K562 (cell line): Measurements from ENCODE around the gene ACP4. TPM values are rescaled to one million over a fixed set of nuclear protein-coding genes. Genes with fewer than 3 reads are reported as not detected.

Experiments
- CBX2 ChIP-seq: fragments of 200-600 bp; sonication (generic); IDR thresholded peaks from one replicate; pipeline ENCODE4 v1.6.1; 2012; ENCODE audit warnings: mild to moderate bottlenecking, low read length, inconsistent platforms; ENCODE audit not compliant: insufficient read depth, poor library complexity, severe bottlenecking
- CCNT2 ChIP-seq: IDR thresholded peaks from 2 replicates; pipeline ENCODE4 v1.6.1; 2011; ENCODE audit warnings: borderline replicate concordance, low read depth, mild to moderate bottlenecking, moderate library complexity, mixed read lengths, low read length; ENCODE audit not compliant: insufficient read length; ENCODE audit errors: extremely low read depth
- ELK1 ChIP-seq: sonication (generic); formaldehyde crosslinking; IDR thresholded peaks from 2 replicates; pipeline ENCODE4 v1.8.1; 2022; ENCODE audit warnings: missing genetic modification reagents
- FOS ChIP-seq: IDR thresholded peaks from 3 replicates; pipeline ENCODE4 v1.6.1; 2011; ENCODE audit not compliant: insufficient read length; ENCODE audit errors: extremely low read depth
- HDAC8 ChIP-seq: fragments of 450-650 bp; IDR thresholded peaks from 2 replicates; pipeline ENCODE4 v1.6.1; 2016; ENCODE audit warnings: mild to moderate bottlenecking, missing genetic modification characterization, moderate library complexity, missing compliant biosample characterization
- HDGF ChIP-seq: fragments of 450-650 bp; IDR thresholded peaks from 2 replicates; pipeline ENCODE4 v1.6.1; 2016
- KAT7 ChIP-seq: sonication (generic); formaldehyde crosslinking; IDR thresholded peaks from 2 replicates; pipeline ENCODE4 v1.8.0; 2022; ENCODE audit warnings: missing genetic modification reagents, mild to moderate bottlenecking, borderline replicate concordance
- KDM1A ChIP-seq, 2 experiments: fragments of 450-650 bp; IDR thresholded peaks; 2 replicates each; pipeline ENCODE4 v1.6.1; 2016; ENCODE audit warnings: mild to moderate bottlenecking in 2 of 2
- MLX ChIP-seq, 2 experiments: fragments of 450-650 bp in 1 of 2; sonication (generic) in 1 of 2; formaldehyde crosslinking; conservative IDR thresholded peaks; 2 replicates each; pipeline versions ENCODE4 v1.4.0 to v1.8.1; 2020 to 2022; ENCODE audit warnings: mild to moderate bottlenecking in 1 of 2, missing genetic modification reagents in 1 of 2
- NELFE ChIP-seq: IDR thresholded peaks from 2 replicates; pipeline ENCODE4 v1.6.1; 2011; ENCODE audit warnings: mild to moderate bottlenecking; ENCODE audit not compliant: insufficient read depth, insufficient read length
- NFIC ChIP-seq: fragments of 450-650 bp; IDR thresholded peaks from 2 replicates; pipeline ENCODE4 v1.6.1; 2017; ENCODE audit warnings: mild to moderate bottlenecking, inconsistent platforms
- PHF8 ChIP-seq: fragments of 200-600 bp; sonication (generic); IDR thresholded peaks from 2 replicates; pipeline ENCODE4 v1.6.1; 2012; ENCODE audit warnings: mixed run types, mild to moderate bottlenecking, inconsistent platforms, low read length, moderate library complexity, borderline replicate concordance
- PKNOX1 ChIP-seq: fragments of 450-650 bp; IDR thresholded peaks from 2 replicates; pipeline ENCODE4 v1.6.1; 2016
- RHOXF2B ChIP-seq: fragments of 250-450 bp; sonication (Bioruptor Pico); conservative IDR thresholded peaks from 2 replicates; pipeline ENCODE4 v1.5.1; 2021
- SIN3A ChIP-seq, 2 experiments: fragments of 150-350 bp in 1 of 2; IDR thresholded peaks; 2 replicates each; pipeline ENCODE4 v1.6.1; 2011 to 2016; ENCODE audit warnings: borderline replicate concordance in 2 of 2, low read depth in 2 of 2, low read length in 2 of 2, mild to moderate bottlenecking in 2 of 2, moderate library complexity in 2 of 2; ENCODE audit not compliant: control insufficient read depth in 1 of 2
- SNRNP70 ChIP-seq: fragments of 200-400 bp; formaldehyde crosslinking; optimal IDR thresholded peaks from 2 replicates; pipeline ENCODE3; 2017; ENCODE audit warnings: low read depth, low read length
- TFAM ChIP-seq: fragments of 250-450 bp; sonication (Bioruptor Pico); conservative IDR thresholded peaks from 2 replicates; pipeline ENCODE4 v1.5.0; 2021; ENCODE audit warnings: mild to moderate bottlenecking, moderate library complexity
- ZFP91 ChIP-seq: sonication (generic); formaldehyde crosslinking; IDR thresholded peaks from 2 replicates; pipeline ENCODE4 v1.8.0; 2022; ENCODE audit warnings: mild to moderate bottlenecking, missing genetic modification reagents
- ZNF263 ChIP-seq: sonication (generic); formaldehyde crosslinking; IDR thresholded peaks from 2 replicates; pipeline ENCODE4 v1.8.0; 2022; ENCODE audit warnings: mild to moderate bottlenecking, missing genetic modification reagents, borderline replicate concordance
- ZNF655 ChIP-seq: fragments of 250-450 bp; sonication (Bioruptor Pico); IDR thresholded peaks from 2 replicates; pipeline ENCODE4 v1.5.0; 2021
- ZNF785 ChIP-seq: fragments of 250-450 bp; sonication (Bioruptor Pico); IDR thresholded peaks from 2 replicates; pipeline ENCODE4 v1.4.0; 2020; ENCODE audit warnings: mild to moderate bottlenecking
- polyA plus RNA-seq, 8 experiments: library from polyadenylated mRNA; depleted of rRNA in 4 of 8; stranded (reverse) in 5 of 8; unstranded in 3 of 8; fragments of >200 nt; fragmentation: Nextera tagmentation in 2 of 8; fragmentation: Illumina TruSeq in 1 of 8; extraction: Ambion mirVana in 2 of 8; extraction: Trizol in 1 of 8; gene quantifications; 2 replicates each; pipeline versions ENCODE4 v1.2.1 to v1.2.3, GENCODE V29; 2011 to 2014; ENCODE audit warnings: inconsistent platforms in 1 of 8, missing spikeins in 1 of 8
- total RNA-seq, 7 experiments: library from RNA; depleted of rRNA in 6 of 7; stranded (reverse); fragments of >200 nt in 6 of 7; fragmentation: Illumina TruSeq in 2 of 7; extraction: Trizol in 2 of 7; gene quantifications; 2 replicates each; pipeline versions ENCODE4 v1.2.1 to v1.2.3, GENCODE V29; 2011 to 2021; ENCODE audit warnings: low replicate concordance in 1 of 7

The ACP4 gene
- total and polyA plus RNA-seq, 9 of the 15 experiments (the other 6 are each of a cell fraction or from before 2014, with no cell fraction given), result not detected

- no peak for TF ChIP-seq TFAM (CRISPR knock-in tag)
- no peak for TF ChIP-seq PHF8
- TF ChIP-seq CBX2, result no peak
- TF ChIP-seq ELK1 (CRISPR knock-in tag), result no peak
- TF ChIP-seq SNRNP70, result peak; percentile 61
- TF ChIP-seq HDAC8 (tag), result no peak
- no peak for TF ChIP-seq SIN3A (IDR thresholded peaks at IDR 0.05; ENCODE audit: borderline replicate concordance in 2 of 2, control insufficient read depth in 1 of 2, low read depth in 2 of 2, low read length in 2 of 2)
- TF ChIP-seq PKNOX1, result no peak
- no peak for TF ChIP-seq ZNF655 (CRISPR knock-in tag)
- TF ChIP-seq ZNF785 (CRISPR knock-in tag), result no peak
- TF ChIP-seq MLX (CRISPR knock-in tag; conservative IDR thresholded peaks at IDR 0.05), result no peak
- peak; percentile 9 for TF ChIP-seq CCNT2
- TF ChIP-seq ZFP91, result no peak
- TF ChIP-seq HDGF, result no peak
- no peak for TF ChIP-seq KDM1A (IDR thresholded peaks at IDR 0.05)
- TF ChIP-seq ZNF263 (CRISPR knock-in tag), result 0 out of 2 replicates have a peak, but pooled peaks have one; percentile 50
- TF ChIP-seq NELFE, result no peak
- TF ChIP-seq FOS, result no peak
- 0 out of 2 replicates have a peak, but pooled peaks have one; percentile 2 for TF ChIP-seq NFIC
- no peak for TF ChIP-seq KAT7 (CRISPR knock-in tag)
- no peak for TF ChIP-seq RHOXF2B
These were observed 6.6 kb downstream of the ACP4 start (continued) for GRCh38 chr19:50796634-50797428.
